Measurements from ENCODE around the gene PARD3. TPM values are rescaled to one million over a fixed set of nuclear protein-coding genes. Genes with fewer than 3 reads are reported as not detected.

PARD3 gene
- polyA plus RNA-seq, 3 donors: 0.51 TPM; not detected in 2

- Histone ChIP-seq H3K27me3 (ENCODE audit: control insufficient read depth in 2 of 2, insufficient read depth in 2 of 2, low read length in 2 of 2) (no peaks in the 10 kb centered on the region), H3K27ac (ENCODE audit: low read depth in 1 of 2, low read length in 2 of 2) (no peak overlapping the region), H3K4me3 (replicated peaks in 1 of 3; ENCODE audit: low read depth in 2 of 3, low read length in 3 of 3) (no peak overlapping the region), H3K9me3 (replicated peaks in 1 of 2; ENCODE audit: control insufficient read depth in 1 of 2, insufficient read depth in 1 of 2, low read length in 2 of 2) (no peaks in the 10 kb centered on the region), H3K9ac (ENCODE audit: insufficient read depth, low read length, poor library complexity, severe bottlenecking) (no peak overlapping the region), H2AFZ (ENCODE audit: insufficient read depth, low read depth, low read length, poor library complexity, severe bottlenecking) (no peak overlapping the region), H3K79me2 (ENCODE audit: insufficient read depth, low read length) (no peaks in the 10 kb centered on the region), H4K20me1 (ENCODE audit: insufficient read depth, low read length) (no peaks in the 10 kb centered on the region), H3K4me2 (replicated peaks; ENCODE audit: extremely low read depth, low read length, poor library complexity, severe bottlenecking) (no peak overlapping the region), H3K36me3 (replicated peaks in 1 of 2; ENCODE audit: control insufficient read depth in 1 of 2, insufficient read depth in 2 of 2, low read length in 2 of 2) (no peaks in the 10 kb centered on the region), H3K4me1 (ENCODE audit: control insufficient read depth in 1 of 2, insufficient read depth in 2 of 2, low read length in 2 of 2) (peaks cover 15 to 16% of the 10 kb centered on the region in 2 donors)
- Mint-ChIP-seq H3K9me3 (peaks cover 0 to 2% (median 0%) of the 10 kb centered on the region in 7 donors), H3K27me3 (ENCODE audit: low read depth in 3 of 3) (peaks cover 2 to 4% (median 2%) of the 10 kb centered on the region in 3 donors), H3K4me1 (peaks cover 19% of the 10 kb centered on the region), H3K36me3 (no peaks in the 10 kb centered on the region), H3K27ac (no peak overlapping the region), H3K4me3 (no peak overlapping the region)
- peak; percentile 88 for TF ChIP-seq CTCF (IDR thresholded peaks at IDR 0.05)
- peak; percentile 43 to 68 (median 55) for DNase-seq
- intact Hi-C loops (cut with micrococcal nuclease): loop anchor here (5.0 kb wide), 2 partner anchors 1306 to 1446 kb away; partner anchors contain the start of gene NRP1 (in 1 of the 2)
- 0% methylated on average over 1 of the region's 4 CpGs for WGBS (ENCODE audit: insufficient coverage)
Measured at GRCh38 chr10:34638406-34639054, 176.6 kb downstream of the PARD3 start.

- Histone ChIP-seq H3K36me3 (replicated peaks in 1 of 2; ENCODE audit: control insufficient read depth in 1 of 2, insufficient read depth in 2 of 2, low read length in 2 of 2) (no peaks in the 10 kb centered on the region), H2AFZ (ENCODE audit: insufficient read depth, low read depth, low read length, poor library complexity, severe bottlenecking) (no peak overlapping the region), H4K20me1 (ENCODE audit: insufficient read depth, low read length) (no peaks in the 10 kb centered on the region), H3K4me3 (replicated peaks in 1 of 3; ENCODE audit: low read depth in 2 of 3, low read length in 3 of 3) (peak overlapping the region in 1 of 3 experiments; percentile 42), H3K9me3 (replicated peaks in 1 of 2; ENCODE audit: control insufficient read depth in 1 of 2, insufficient read depth in 1 of 2, low read length in 2 of 2) (no peaks in the 10 kb centered on the region), H3K27me3 (ENCODE audit: control insufficient read depth in 2 of 2, insufficient read depth in 2 of 2, low read length in 2 of 2) (no peaks in the 10 kb centered on the region), H3K9ac (ENCODE audit: insufficient read depth, low read length, poor library complexity, severe bottlenecking) (no peak overlapping the region), H3K27ac (ENCODE audit: low read depth in 1 of 2, low read length in 2 of 2) (no peak overlapping the region), H3K4me1 (ENCODE audit: control insufficient read depth in 1 of 2, insufficient read depth in 2 of 2, low read length in 2 of 2) (peaks cover 15 to 16% of the 10 kb centered on the region in 2 donors), H3K4me2 (replicated peaks; ENCODE audit: extremely low read depth, low read length, poor library complexity, severe bottlenecking) (peak overlapping the region; percentile 48), H3K79me2 (ENCODE audit: insufficient read depth, low read length) (no peaks in the 10 kb centered on the region)
- no peaks in the 10 kb centered on the region for H3K36me3 Mint-ChIP-seq
- H3K4me1 Mint-ChIP-seq: peaks cover 19% of the 10 kb centered on the region
- H3K9me3 Mint-ChIP-seq: peaks cover 0 to 2% (median 0%) of the 10 kb centered on the region in 7 donors
- DNase-seq: peak; percentile 23 to 58 (median 25)
- H3K27ac Mint-ChIP-seq: no peak overlapping the region
- intact Hi-C loops (cut with micrococcal nuclease): loop anchor here (2.0 to 5.0 kb wide), 3 partner anchors 1305 to 1445 kb away; partner anchors contain the start of gene NRP1 (in 1 of the 2)
- 30% methylated on average over 3 of the region's 9 CpGs for WGBS (ENCODE audit: insufficient coverage)
- peak; percentile 94 for TF ChIP-seq CTCF (IDR thresholded peaks at IDR 0.05)
- H3K27me3 Mint-ChIP-seq (ENCODE audit: low read depth in 3 of 3): peaks cover 2 to 4% (median 2%) of the 10 kb centered on the region in 3 donors
- peak overlapping the region; percentile 71 to 79 for H3K4me3 Mint-ChIP-seq
Measured at GRCh38 chr10:34637418-34637911, 177.6 kb downstream of the PARD3 start.

All from CD14-positive monocyte (primary cell).